ENCODE measurements around the gene TMC4. TPM values are rescaled to one million over a fixed set of nuclear protein-coding genes. Genes with fewer than 3 reads are reported as not detected.

Gene TMC4
- total RNA-seq, 4 donors from 2014 or later = 0.17 to 2.4 (median 1.1) TPM; not detected in 1

GRCh38 chr19:54164369-54165068 is 8.4 kb downstream of the TMC4 start:
- TF ChIP-seq CTCF (IDR thresholded peaks at IDR 0.05; ENCODE audit: low read depth) = no peak

GRCh38 chr19:54162884-54163283 is 10.1 kb downstream of the TMC4 start:
- no peak for TF ChIP-seq CTCF (IDR thresholded peaks at IDR 0.05; ENCODE audit: low read depth)

GRCh38 chr19:54162241-54162805 is 10.6 kb downstream of the TMC4 start:
- no peak for TF ChIP-seq CTCF (IDR thresholded peaks at IDR 0.05; ENCODE audit: low read depth)

- TF ChIP-seq CTCF (IDR thresholded peaks at IDR 0.05; ENCODE audit: low read depth) = no peak
These were observed 12.1 kb downstream of the TMC4 start for GRCh38 chr19:54160854-54161253.

- TF ChIP-seq CTCF (IDR thresholded peaks at IDR 0.05; ENCODE audit: low read depth) = no peak
These were observed 12.7 kb downstream of the TMC4 start for GRCh38 chr19:54160182-54160811.

DNA sequence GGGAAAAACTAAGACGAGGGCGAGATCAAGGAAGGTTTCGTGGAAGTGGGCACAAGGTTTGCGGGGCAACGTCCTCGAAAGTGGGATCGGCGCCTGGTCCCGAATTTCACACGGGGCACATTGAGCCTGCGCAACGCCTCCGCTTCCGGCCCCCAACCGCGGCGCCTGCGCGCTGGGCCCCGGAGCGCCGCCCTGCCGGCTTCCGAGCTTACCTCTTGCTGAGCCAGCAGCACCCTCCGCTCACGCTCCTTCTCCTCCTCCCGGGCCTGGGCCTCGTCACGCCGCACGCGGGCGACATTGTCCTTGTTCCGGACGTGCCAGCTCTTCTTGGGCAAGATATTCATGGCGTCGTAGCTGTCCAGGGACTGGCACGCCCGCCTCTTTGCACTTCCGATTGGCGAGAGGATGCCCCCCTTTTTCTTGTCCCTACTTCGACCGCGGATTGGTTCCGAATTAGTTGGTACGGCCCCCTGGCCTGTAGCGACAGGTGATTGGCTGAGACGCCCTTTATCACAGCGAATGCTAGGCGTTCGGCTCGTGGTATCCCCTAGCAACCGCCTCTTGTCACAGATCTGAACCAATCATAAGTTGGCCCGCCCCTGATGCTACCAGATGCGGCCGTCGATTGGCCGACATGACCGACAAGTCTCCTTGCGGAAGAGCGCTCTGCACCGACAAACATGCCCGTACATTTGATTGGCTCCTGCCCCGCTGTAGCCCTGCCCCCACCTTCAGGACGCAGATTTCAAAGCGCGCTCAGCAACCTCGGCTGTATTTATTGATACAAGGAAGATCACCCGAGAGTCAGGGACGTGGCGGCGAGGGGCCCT is 13.4 kb downstream of the TMC4 start, which contains the start of gene LENG1:
Gene LENG1 (minus strand): TSS at position 370 of the 830 bp plus-strand sequence. CDS start 26 bp downstream, at position 344.
- no peak for TF ChIP-seq CTCF (IDR thresholded peaks at IDR 0.05; ENCODE audit: low read depth)
